Measurements from ENCODE around the gene PTPRG.

DNA sequence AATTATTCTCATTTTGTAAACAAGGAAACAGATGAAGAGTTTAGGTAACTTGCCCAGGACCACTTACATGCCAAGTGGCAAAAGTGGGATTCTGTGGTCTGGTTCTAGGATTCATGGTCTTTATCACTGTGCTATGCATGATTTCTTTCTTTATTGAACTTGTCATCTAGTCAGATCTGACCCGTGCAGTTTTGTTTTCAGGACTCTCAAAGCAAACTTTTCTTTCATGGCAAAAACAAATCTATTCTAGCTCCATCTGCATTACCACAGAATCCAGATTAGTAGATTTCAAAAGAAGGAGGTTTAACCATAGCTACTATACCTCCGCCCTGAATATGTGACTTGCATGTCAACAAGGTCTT lies 404.4 kb downstream of the PTPRG start:
- TF ChIP-seq, protein P1, sequence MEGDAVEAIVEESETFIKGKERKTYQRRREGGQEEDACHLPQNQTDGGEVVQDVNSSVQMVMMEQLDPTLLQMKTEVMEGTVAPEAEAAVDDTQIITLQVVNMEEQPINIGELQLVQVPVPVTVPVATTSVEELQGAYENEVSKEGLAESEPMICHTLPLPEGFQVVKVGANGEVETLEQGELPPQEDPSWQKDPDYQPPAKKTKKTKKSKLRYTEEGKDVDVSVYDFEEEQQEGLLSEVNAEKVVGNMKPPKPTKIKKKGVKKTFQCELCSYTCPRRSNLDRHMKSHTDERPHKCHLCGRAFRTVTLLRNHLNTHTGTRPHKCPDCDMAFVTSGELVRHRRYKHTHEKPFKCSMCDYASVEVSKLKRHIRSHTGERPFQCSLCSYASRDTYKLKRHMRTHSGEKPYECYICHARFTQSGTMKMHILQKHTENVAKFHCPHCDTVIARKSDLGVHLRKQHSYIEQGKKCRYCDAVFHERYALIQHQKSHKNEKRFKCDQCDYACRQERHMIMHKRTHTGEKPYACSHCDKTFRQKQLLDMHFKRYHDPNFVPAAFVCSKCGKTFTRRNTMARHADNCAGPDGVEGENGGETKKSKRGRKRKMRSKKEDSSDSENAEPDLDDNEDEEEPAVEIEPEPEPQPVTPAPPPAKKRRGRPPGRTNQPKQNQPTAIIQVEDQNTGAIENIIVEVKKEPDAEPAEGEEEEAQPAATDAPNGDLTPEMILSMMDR (IDR thresholded peaks at IDR 0.05), result no peak
- no peak for TF ChIP-seq POLR2A (IDR thresholded peaks at IDR 0.05)

All from adrenal gland (tissue), 5 donors.